ENCODE results near the gene KRTAP2-2.
"Not testable (repeated sequence)": the region's sequence is repeated elsewhere in the genome, so short reads cannot be mapped to it uniquely, and the experiment has no call there.

GRCh38 chr17:41088760-41089352 lies 33.8 kb upstream of the KRTAP2-2 start:
- not testable (repeated sequence) for TF ChIP-seq POLR2A (IDR thresholded peaks at IDR 0.05; ENCODE audit: low read length); GATA1 (IDR thresholded peaks at IDR 0.05; ENCODE audit: low read depth, low read length)
